HG02840 (cell line): ENCODE results near the gene FAM24A.
"Not testable (repeated sequence)": the region's sequence is repeated elsewhere in the genome, so short reads cannot be mapped to it uniquely, and the experiment has no call there.

Experiments
- ATAC-seq: cut with Tn5 transposase; IDR thresholded peaks from one replicate; pipeline ENCODE4 v1.9.1; 2021; ENCODE audit warnings: mild to moderate bottlenecking, moderate library complexity, moderate number of reproducible peaks; ENCODE audit not compliant: unreplicated experiment, low FRiP score

Gene FAM24A, protein sequence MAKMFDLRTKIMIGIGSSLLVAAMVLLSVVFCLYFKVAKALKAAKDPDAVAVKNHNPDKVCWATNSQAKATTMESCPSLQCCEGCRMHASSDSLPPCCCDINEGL

DNA sequence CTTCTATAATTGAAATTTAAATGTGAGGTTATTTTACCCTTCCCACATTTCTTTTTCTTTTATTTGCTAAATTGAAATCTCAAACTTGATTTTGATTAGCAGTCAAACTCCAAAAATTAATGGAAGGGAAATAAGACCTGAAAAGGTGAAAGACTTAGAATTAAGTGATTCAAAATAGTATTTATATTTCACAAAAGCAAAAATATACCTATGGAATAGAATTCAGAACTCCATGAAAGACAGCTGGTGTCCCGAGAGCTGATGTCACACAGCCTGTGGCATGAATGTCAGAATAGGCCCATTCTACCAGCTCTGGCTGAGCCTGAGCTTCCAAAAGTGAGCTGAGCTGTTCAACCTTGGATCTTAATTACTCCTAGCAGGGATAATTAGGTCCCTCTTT, at the start of gene FAM24A:
FAM24A (plus strand) TSS at position 301 of the 400 bp plus-strand sequence. CDS start 1,025 bp downstream, outside the sequence.
- ATAC-seq: no peak

DNA sequence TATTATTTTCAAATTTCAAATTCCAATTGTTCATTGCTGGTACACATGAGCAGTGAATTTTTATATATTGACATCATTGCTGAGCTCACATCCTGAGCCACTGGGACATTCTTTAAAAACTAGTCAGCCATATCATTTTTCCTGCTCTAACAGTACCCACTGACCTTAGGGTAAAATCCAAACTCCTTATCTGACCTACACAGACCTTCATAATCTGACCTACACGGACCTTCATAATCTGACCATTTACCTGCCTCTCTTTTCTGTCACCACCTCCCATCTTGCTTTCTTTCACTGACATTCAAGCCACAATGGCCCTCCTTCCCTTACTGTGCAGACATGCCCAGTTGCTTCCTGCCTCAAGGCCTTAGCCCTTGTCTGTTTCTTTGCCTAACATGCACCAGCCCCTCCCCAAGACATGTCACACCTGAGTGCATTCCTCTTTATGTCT, 48.7 kb upstream of the FAM24A start:
- ATAC-seq: no peak

- no peak for ATAC-seq
These were observed 46.9 kb upstream of the FAM24A start for GRCh38 chr10:122863216-122864193.

GRCh38 chr10:122864194-122864592, 46.2 kb upstream of the FAM24A start:
- no peak for ATAC-seq

DNA sequence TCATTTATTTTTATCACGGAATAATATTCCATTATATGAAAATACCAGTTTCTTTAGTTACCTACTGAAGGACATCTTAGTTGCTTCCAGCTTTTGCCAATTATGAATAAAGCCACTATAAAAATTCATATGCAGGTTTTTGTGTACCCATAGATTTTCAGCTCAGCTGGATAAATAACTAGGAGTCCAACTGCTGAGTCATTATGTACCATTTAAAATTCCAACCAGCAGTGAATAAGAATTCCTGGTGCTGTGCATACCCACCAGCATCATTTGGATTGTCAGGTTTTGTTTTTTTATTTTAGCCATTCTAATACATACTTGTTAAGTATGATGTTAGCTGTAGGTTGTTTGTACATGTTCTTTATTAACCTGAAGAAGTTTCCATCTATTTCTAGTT, 45.5 kb upstream of the FAM24A start:
- ATAC-seq: no peak

- ATAC-seq: not testable (repeated sequence)
These were observed 43.5 kb upstream of the FAM24A start for GRCh38 chr10:122866757-122867482.

GRCh38 chr10:122868768-122869167, 41.6 kb upstream of the FAM24A start:
- ATAC-seq: not testable (repeated sequence)

DNA sequence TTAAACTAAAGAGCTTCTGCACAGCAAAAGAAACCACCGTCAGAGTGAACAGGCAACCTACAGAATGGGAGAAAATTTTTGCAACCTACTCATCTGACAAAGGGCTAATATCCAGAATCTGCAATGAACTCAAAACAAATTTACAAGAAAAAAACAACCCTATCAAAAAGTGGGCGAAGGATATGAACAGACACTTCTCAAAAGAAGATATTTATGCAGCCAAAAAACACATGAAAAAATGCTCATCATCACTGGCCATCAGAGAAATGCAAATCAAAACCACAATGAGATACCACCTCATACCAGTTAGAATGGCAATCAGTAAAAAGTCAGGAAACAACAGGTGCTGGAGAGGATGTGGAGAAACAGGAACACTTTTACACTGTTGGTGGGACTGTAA, 38.5 kb upstream of the FAM24A start:
- ATAC-seq: not testable (repeated sequence)

- no peak for ATAC-seq
These were observed 34.5 kb upstream of the FAM24A start for GRCh38 chr10:122875843-122876466.

DNA sequence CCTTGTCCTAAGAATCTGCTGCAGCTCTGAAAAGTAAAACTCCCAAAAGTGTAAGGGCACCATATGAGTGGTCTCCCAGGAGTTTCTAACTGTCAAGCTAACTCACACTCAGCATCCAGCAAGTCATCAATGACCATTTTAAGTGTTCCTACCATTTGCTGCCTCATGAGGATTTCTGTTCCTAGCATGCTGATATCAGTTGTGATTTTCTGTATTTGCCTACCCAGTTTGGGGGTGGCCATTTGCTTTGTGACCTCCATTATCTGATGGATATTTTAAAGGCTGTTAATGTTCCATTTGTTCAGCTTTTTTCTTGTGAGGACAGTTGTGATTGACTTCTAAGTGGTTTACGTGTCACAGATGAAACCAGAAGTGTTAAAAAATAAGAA, 33.9 kb upstream of the FAM24A start:
- no peak for ATAC-seq

GRCh38 chr10:122877264-122877663, 33.1 kb upstream of the FAM24A start:
- ATAC-seq: no peak

GRCh38 chr10:122878799-122879338, 31.5 kb upstream of the FAM24A start:
- no peak for ATAC-seq

DNA sequence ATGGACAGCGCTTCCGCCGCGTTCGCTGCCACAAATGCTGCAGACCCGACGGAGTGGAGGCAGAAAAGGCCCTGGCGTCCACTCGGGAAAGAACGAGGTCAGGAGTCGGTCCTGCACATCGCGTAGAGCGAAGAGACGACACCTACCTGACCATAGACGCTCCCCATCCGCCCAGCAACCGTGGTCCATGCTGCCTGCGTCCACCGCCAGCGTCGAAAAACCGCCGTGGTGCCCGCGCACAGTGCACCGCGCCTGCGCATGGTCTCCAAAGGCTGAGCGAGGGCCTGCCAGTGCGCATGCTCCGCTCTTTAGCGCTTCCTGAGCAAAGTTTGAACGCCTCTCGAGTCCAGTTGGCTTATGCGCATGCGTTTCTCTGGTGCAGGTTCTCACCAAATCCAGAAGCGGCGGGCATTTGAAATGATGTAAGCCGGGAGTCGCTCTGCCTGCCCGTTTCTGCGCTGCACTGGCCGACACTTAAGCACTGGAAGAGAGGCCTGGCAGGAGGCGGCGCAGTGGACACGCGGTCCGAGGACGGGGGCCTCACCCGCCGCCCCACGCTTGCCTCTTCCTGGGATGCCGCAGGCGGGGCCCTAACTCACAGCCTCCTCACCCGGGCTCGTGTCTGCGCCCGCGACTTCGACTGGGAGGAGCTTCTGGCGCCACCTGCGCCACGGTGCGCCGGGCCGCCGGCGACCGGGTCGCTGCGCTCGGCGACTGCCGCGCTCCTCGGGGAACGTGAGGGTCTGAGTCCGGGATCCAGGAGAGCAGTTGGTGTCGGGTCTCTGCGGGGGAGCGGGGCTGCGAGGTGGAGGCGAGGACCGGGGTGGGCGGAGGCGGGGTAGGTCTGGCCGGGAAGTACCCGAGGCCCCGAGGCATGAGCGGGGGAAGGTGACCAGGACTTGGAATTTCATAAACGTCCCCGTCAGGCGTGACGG, 30.8 kb upstream of the FAM24A start, which contains the start of gene FAM24B:
FAM24B (minus strand) TSS at position 243 of the 935 bp plus-strand sequence. CDS start 29,066 bp downstream, outside the sequence.
- ATAC-seq: peak; percentile 69

- no peak for ATAC-seq
These were observed 27.6 kb upstream of the FAM24A start for GRCh38 chr10:122882766-122883165.

DNA sequence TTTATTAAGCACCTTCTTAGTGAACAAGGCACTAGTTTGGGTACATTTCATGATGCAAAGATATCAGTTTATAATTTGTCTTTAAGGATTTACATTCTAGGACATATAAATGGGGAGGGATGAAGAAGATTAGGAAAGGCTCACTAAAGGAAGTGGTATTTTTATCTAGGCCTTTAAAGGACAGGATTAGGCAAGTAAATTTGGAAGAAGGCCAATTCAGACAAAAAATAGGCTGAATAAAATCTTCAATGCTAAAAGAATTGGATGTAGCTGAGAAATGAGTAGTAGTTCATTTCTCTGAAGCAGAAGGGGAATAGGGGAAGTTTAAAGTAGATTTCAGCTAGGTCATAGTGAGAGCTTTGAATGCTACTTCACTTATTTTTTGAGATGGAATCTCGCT, 26.2 kb upstream of the FAM24A start:
- no peak for ATAC-seq

- no peak for ATAC-seq
These were observed 16.0 kb upstream of the FAM24A start for GRCh38 chr10:122894261-122894944.

- not testable (repeated sequence) for ATAC-seq
These were observed 6.5 kb upstream of the FAM24A start for GRCh38 chr10:122903861-122904260.

DNA sequence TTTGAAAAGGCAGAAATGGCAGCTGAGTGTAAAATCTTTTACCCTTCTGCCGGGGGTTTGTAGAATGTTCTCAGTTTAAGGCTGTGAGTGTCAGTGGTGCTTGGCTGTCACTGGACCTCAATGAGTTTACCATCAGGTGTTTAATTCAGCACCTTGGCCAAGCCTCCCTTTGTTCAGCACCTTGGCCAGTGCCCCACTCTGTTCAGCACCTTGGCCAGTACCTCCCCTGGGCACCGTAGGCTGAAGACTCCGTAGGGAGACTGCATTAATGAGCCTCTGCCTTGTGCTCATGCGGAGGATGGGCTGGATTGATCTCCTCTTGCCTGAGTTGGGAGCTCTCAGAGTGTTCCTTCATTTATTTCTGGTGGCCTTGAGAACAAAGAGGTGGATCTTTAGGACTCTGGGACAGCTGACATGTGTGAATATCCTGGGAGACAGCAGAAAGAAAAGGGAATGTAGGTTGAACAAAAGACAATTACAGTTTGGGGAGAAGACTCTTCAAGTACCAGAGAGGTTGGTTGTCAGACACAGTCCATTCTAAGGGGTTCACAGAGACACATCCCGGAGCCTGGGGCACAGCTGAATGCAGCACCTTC, 1.6 kb downstream of the FAM24A start:
- ATAC-seq: no peak
